Endothelial cell (in vitro differentiated cells): ENCODE results near the gene TRAF5. TPM values are rescaled to one million over a fixed set of nuclear protein-coding genes. Genes with fewer than 3 reads are reported as not detected.

Source experiments
- DNase-seq: peaks from one replicate; pipeline ENCODE4 v3.0.0; 2021; ENCODE audit warnings: low spot score
- H3K27ac Mint-ChIP-seq: one replicate; pipeline ENCODE4 v1.8.0; 2021; ENCODE audit warnings: mixed read lengths, inconsistent platforms; ENCODE audit not compliant: unreplicated experiment
- H3K27me3 Mint-ChIP-seq: one replicate; pipeline ENCODE4 v1.8.0; 2021; ENCODE audit warnings: mild to moderate bottlenecking, moderate library complexity, mixed read lengths, inconsistent platforms; ENCODE audit not compliant: unreplicated experiment
- H3K36me3 Mint-ChIP-seq: one replicate; pipeline ENCODE4 v1.8.0; 2021; ENCODE audit warnings: mild to moderate bottlenecking, low read depth, mixed read lengths, inconsistent platforms; ENCODE audit not compliant: unreplicated experiment
- H3K4me1 Mint-ChIP-seq: one replicate; pipeline ENCODE4 v1.8.0; 2021; ENCODE audit warnings: mild to moderate bottlenecking, mixed read lengths, inconsistent platforms; ENCODE audit not compliant: unreplicated experiment
- H3K4me3 Mint-ChIP-seq: one replicate; pipeline ENCODE4 v1.8.0; 2021; ENCODE audit warnings: mild to moderate bottlenecking, mixed read lengths, inconsistent platforms; ENCODE audit not compliant: unreplicated experiment
- H3K9me3 Mint-ChIP-seq: one replicate; pipeline ENCODE4 v1.8.0; 2021; ENCODE audit warnings: mixed read lengths, inconsistent platforms; ENCODE audit not compliant: unreplicated experiment
- CTCF ChIP-seq: fragments of 200-600 bp; sonication (generic); IDR thresholded peaks from one replicate; pipeline ENCODE4 v1.5.0; 2021; ENCODE audit warnings: antibody characterized with exemption; ENCODE audit not compliant: unreplicated experiment
- total RNA-seq: library from RNA; stranded (reverse); fragmentation: NEBNext Ultra II Directional; extraction: Animal tissue kit (Norgen Biotek cat#: 25700); gene quantifications from one replicate; pipeline ENCODE4 v1.2.1, GENCODE V29; 2021; ENCODE audit not compliant: unreplicated experiment

The TRAF5 gene
- total RNA-seq, 1 donor from 2014 or later = 14.5 TPM

GRCh38 chr1:211327346-211327921 lies 801 bp downstream of the TRAF5 start:
- Mint-ChIP-seq H3K36me3 (peaks cover 11% of the 10 kb centered on the region), H3K27ac (no peak overlapping the region), H3K4me1 (peaks cover 23% of the 10 kb centered on the region), H3K4me3 (peak overlapping the region; percentile 92), H3K9me3 (no peaks in the 10 kb centered on the region), H3K27me3 (peaks cover 20% of the 10 kb centered on the region)
- DNase-seq = no peak
- no peak for TF ChIP-seq CTCF

- peaks cover 23% of the 10 kb centered on the region for H3K4me1 Mint-ChIP-seq
- peak overlapping the region; percentile 92 for H3K4me3 Mint-ChIP-seq
Measured at GRCh38 chr1:211328084-211328694, 1.6 kb downstream of the TRAF5 start.

GRCh38 chr1:211328866-211329475 lies 2.3 kb downstream of the TRAF5 start:
- no peak for TF ChIP-seq CTCF
- Mint-ChIP-seq H3K4me1 (peaks cover 23% of the 10 kb centered on the region), H3K36me3 (peaks cover 11% of the 10 kb centered on the region), H3K27me3 (peaks cover 20% of the 10 kb centered on the region), H3K9me3 (no peaks in the 10 kb centered on the region), H3K27ac (no peak overlapping the region), H3K4me3 (no peak overlapping the region)
- DNase-seq = no peak

More at GRCh38 chr1:211328084-211328694, 1.6 kb downstream of the TRAF5 start:
- Mint-ChIP-seq H3K36me3 (peaks cover 11% of the 10 kb centered on the region), H3K27me3 (peaks cover 20% of the 10 kb centered on the region), H3K27ac (peak overlapping the region; percentile 3), H3K9me3 (no peaks in the 10 kb centered on the region)
- TF ChIP-seq CTCF = no peak
- no peak for DNase-seq

- peaks cover 25% of the 10 kb centered on the region for H3K4me1 Mint-ChIP-seq
- H3K27ac Mint-ChIP-seq = no peak overlapping the region
- no peak for DNase-seq
- no peak overlapping the region for H3K4me3 Mint-ChIP-seq
- peaks cover 11% of the 10 kb centered on the region for H3K36me3 Mint-ChIP-seq
- TF ChIP-seq CTCF = no peak
- no peaks in the 10 kb centered on the region for H3K9me3 Mint-ChIP-seq
- H3K27me3 Mint-ChIP-seq = peaks cover 20% of the 10 kb centered on the region
Measured at GRCh38 chr1:211329764-211330201, 3.1 kb downstream of the TRAF5 start.
